Measurements from ENCODE around the gene RAMP3. TPM values are rescaled to one million over a fixed set of nuclear protein-coding genes. Genes with fewer than 3 reads are reported as not detected.

Gene RAMP3
- polyA plus RNA-seq, 3 donors: not detected

- no peak overlapping the region for H3K4me3 ChIP-seq (replicated peaks in 1 of 3; ENCODE audit: low read depth in 2 of 3, low read length in 3 of 3)
- DNase-seq: no peak
- H2AFZ ChIP-seq (ENCODE audit: insufficient read depth, low read depth, low read length, poor library complexity, severe bottlenecking): no peak overlapping the region
- H3K79me2 ChIP-seq (ENCODE audit: insufficient read depth, low read length): no peaks in the 10 kb centered on the region
- H3K4me1 ChIP-seq (ENCODE audit: control insufficient read depth in 1 of 2, insufficient read depth in 2 of 2, low read length in 2 of 2): peaks cover 35 to 38% of the 10 kb centered on the region in 2 donors
- H4K20me1 ChIP-seq (ENCODE audit: insufficient read depth, low read length): no peaks in the 10 kb centered on the region
- H3K27ac ChIP-seq (ENCODE audit: low read depth in 1 of 2, low read length in 2 of 2): no peak overlapping the region
- Mint-ChIP-seq H3K27ac (peak overlapping the region in 2 of 7 donors; percentile 11 to 38), H3K36me3 (peaks cover 24 to 25% of the 10 kb centered on the region in 2 donors), H3K4me3 (peak overlapping the region in 1 of 2 donors; percentile 3), H3K9me3 (peaks cover 15 to 44% (median 27%) of the 10 kb centered on the region in 7 donors), H3K4me1 (peaks cover 59% of the 10 kb centered on the region), H3K27me3 (ENCODE audit: low read depth in 3 of 3) (peaks cover 0 to 2% (median 0%) of the 10 kb centered on the region in 3 donors)
- H3K9me3 ChIP-seq (replicated peaks in 1 of 2; ENCODE audit: control insufficient read depth in 1 of 2, insufficient read depth in 1 of 2, low read length in 2 of 2): peaks cover 3 to 27% of the 10 kb centered on the region in 2 donors
- H3K36me3 ChIP-seq (replicated peaks in 1 of 2; ENCODE audit: control insufficient read depth in 1 of 2, insufficient read depth in 2 of 2, low read length in 2 of 2): no peaks in the 10 kb centered on the region
- 99% methylated on average over 16 of the region's 20 CpGs for WGBS (ENCODE audit: insufficient coverage)
- no peak overlapping the region for H3K9ac ChIP-seq (ENCODE audit: insufficient read depth, low read length, poor library complexity, severe bottlenecking)
- H3K27me3 ChIP-seq (ENCODE audit: control insufficient read depth in 2 of 2, insufficient read depth in 2 of 2, low read length in 2 of 2): no peaks in the 10 kb centered on the region
- intact Hi-C loops (cut with micrococcal nuclease): no loop called here
- H3K4me2 ChIP-seq (replicated peaks; ENCODE audit: extremely low read depth, low read length, poor library complexity, severe bottlenecking): no peak overlapping the region
- no peak for TF ChIP-seq CTCF (IDR thresholded peaks at IDR 0.05)
Measured at GRCh38 chr7:45189151-45189970, 31.8 kb downstream of the RAMP3 start.

DNA sequence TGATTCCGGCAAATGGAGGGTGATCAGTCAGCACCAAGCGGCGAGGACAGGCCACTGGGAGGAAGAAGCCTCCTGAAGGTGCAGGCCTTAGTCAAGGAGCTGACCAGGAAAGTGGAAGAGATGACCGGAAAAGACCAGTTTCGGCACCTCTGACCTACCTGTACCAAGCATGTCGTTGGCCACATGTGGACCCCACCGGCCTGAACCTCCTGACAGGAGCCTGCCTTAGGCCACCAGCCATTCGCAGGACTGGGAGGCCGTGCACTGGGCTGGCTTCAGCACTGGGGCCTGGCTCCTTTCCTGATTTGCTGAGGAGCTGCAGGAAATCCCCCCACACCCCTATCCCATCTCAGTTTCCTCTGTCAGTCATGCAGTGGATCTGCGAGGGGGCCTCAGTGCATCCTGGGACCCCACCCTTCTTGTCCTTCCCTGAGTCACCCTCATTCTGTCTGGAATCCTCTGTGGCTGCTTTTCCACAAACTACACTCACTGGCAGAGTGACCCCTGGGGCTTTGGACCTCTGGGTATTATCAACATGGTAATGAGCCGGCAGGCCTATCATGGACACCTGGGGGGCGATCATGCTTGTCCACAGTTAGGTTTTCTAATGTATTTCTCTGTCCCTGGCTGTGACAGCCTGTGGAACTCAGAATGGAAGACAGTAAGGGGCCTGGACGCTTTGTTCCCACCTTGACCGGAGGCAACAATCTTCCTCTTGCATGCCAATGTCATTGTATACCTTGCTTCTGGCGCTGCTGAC, 33.0 kb downstream of the RAMP3 start:
- H3K9me3 ChIP-seq (replicated peaks in 1 of 2; ENCODE audit: control insufficient read depth in 1 of 2, insufficient read depth in 1 of 2, low read length in 2 of 2): peaks cover 3 to 36% of the 10 kb centered on the region in 2 donors

More for the DNA sequence above, 33.0 kb downstream of the RAMP3 start:
- Histone ChIP-seq H3K4me3 (replicated peaks in 1 of 3; ENCODE audit: low read depth in 2 of 3, low read length in 3 of 3) (peak overlapping the region in 1 of 3 experiments; percentile 71), H3K9ac (ENCODE audit: insufficient read depth, low read length, poor library complexity, severe bottlenecking) (no peak overlapping the region), H3K4me2 (replicated peaks; ENCODE audit: extremely low read depth, low read length, poor library complexity, severe bottlenecking) (peak overlapping the region; percentile 58), H4K20me1 (ENCODE audit: insufficient read depth, low read length) (no peaks in the 10 kb centered on the region), H3K4me1 (ENCODE audit: control insufficient read depth in 1 of 2, insufficient read depth in 2 of 2, low read length in 2 of 2) (peaks cover 35 to 38% of the 10 kb centered on the region in 2 donors), H3K27me3 (ENCODE audit: control insufficient read depth in 2 of 2, insufficient read depth in 2 of 2, low read length in 2 of 2) (no peaks in the 10 kb centered on the region), H3K27ac (ENCODE audit: low read depth in 1 of 2, low read length in 2 of 2) (no peak overlapping the region), H3K79me2 (ENCODE audit: insufficient read depth, low read length) (no peaks in the 10 kb centered on the region), H2AFZ (ENCODE audit: insufficient read depth, low read depth, low read length, poor library complexity, severe bottlenecking) (no peak overlapping the region), H3K36me3 (replicated peaks in 1 of 2; ENCODE audit: control insufficient read depth in 1 of 2, insufficient read depth in 2 of 2, low read length in 2 of 2) (no peaks in the 10 kb centered on the region)
- 98% methylated on average over 14 of the region's 15 CpGs for WGBS (ENCODE audit: insufficient coverage)
- TF ChIP-seq CTCF (IDR thresholded peaks at IDR 0.05): no peak
- intact Hi-C loops (cut with micrococcal nuclease): no loop called here
- Mint-ChIP-seq H3K27ac (peak overlapping the region in 2 of 7 donors; percentile 70 to 79), H3K27me3 (ENCODE audit: low read depth in 3 of 3) (peaks cover 0 to 4% (median 0%) of the 10 kb centered on the region in 3 donors), H3K9me3 (peaks cover 15 to 49% (median 36%) of the 10 kb centered on the region in 7 donors), H3K36me3 (peaks cover 24 to 25% of the 10 kb centered on the region in 2 donors), H3K4me1 (peaks cover 59% of the 10 kb centered on the region), H3K4me3 (peak overlapping the region; percentile 83 to 98)
- no peak for DNase-seq
